Testis (tissue), 2 donors: ENCODE measurements around the gene FBXO17.

ENCODE experiments used
- CTCF ChIP-seq, 3 experiments: fragments of 450-650 bp in 2 of 3; fragments of 200-600 bp in 1 of 3; sonication (generic) in 1 of 3; IDR thresholded peaks; one replicate each; pipeline ENCODE4 v1.5.1; 2016 to 2019; ENCODE audit warnings: antibody characterized with exemption in 3 of 3, mild to moderate bottlenecking in 2 of 3, moderate library complexity in 1 of 3
- POLR2A ChIP-seq: fragments of 450-650 bp; IDR thresholded peaks from one replicate; pipeline ENCODE4 v1.6.1; 2017; ENCODE audit warnings: antibody characterized with exemption, mild to moderate bottlenecking, moderate library complexity

- TF ChIP-seq CTCF (IDR thresholded peaks at IDR 0.05) (no peak), POLR2A (no peak)
These were observed 13.6 kb upstream of the FBXO17 start for GRCh38 chr19:38989066-38989605.
